Suppressor macrophage treated with lipopolysaccharide for 1 hour (primary cell): ENCODE measurements around the gene PCDHGA6.

Experiments used
- DNase-seq, 3 donors: peaks; one replicate each; pipeline ENCODE4 v3.0.0-alpha.2; 2020 to 2022

The PCDHGA6 gene

DNA sequence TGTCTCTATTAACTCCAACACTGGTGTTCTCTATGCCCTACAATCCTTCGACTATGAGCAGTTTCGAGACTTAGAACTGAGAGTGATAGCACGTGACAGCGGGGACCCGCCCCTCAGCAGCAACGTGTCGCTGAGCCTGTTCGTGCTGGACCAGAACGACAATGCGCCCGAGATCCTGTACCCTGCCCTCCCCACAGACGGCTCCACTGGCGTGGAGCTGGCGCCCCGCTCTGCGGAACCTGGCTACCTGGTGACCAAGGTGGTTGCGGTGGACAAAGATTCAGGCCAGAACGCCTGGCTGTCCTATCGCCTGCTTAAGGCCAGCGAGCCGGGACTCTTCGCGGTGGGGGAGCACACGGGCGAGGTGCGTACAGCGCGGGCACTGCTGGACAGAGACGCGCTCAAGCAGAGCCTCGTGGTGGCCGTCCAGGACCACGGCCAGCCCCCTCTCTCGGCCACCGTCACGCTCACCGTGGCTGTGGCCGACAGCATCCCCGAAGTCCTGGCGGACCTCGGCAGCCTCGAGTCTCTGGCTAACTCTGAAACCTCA, 49.1 kb downstream of the PCDHGA6 start:
- DNase-seq, result no peak

DNA sequence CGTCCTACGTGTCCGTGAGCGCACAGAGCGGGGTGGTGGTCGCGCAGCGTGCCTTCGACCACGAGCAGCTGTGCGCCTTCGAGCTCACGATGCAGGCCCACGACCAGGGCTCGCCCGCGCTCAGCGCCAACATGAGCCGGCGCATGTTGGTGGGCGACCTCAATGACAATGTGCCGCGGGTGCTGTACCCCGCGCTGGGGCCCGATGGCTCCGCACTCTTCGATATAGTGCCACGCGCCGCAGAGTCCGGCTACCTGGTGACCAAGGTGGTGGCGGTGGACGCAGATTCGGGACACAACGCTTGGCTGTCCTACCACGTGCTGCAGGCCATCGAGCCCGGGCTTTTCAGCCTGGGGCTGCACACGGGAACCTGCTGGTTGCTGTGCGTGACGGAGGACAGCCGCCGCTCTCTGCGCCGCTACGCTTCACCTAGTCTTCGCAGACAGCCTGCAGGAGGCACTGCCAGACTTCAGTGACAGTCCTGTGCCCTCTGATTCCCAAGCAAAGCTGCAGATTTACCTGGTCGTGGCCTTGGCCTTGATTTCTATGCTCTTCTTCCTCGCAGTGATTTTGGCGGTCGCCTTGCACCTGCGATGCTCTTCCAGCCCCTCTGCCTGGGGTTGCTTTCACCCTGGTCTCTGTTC, 54.2 kb downstream of the PCDHGA6 start:
- DNase-seq, result no peak
